Stimulated activated CD4-positive, alpha-beta T cell treated with anti-CD3 and anti-CD28 coated beads, Interleukin-12 subunit alpha, Interleukin-12 subunit beta, amount 100 ng/mL, for 24 hours (primary cell): ENCODE measurements around the gene PHPT1.

Experiments
- DNase-seq, 2 experiments: peaks; one replicate each; pipeline ENCODE4 v3.0.0-alpha.2; 2020; ENCODE audit warnings: low read depth in 2 of 2

Gene PHPT1

GRCh38 chr9:136847826-136848392 lies 1.3 kb upstream of the PHPT1 start:
- DNase-seq, result peak; percentile 46 to 87

GRCh38 chr9:136848393-136849037 lies 694 bp upstream of the PHPT1 start:
- no peak for DNase-seq

- DNase-seq, result no peak
These were observed 1.0 kb downstream of the PHPT1 start for GRCh38 chr9:136849960-136850865.

- no peak for DNase-seq
These were observed 1.9 kb downstream of the PHPT1 start for GRCh38 chr9:136850866-136851775.

- no peak for DNase-seq
These were observed 2.9 kb downstream of the PHPT1 start, which contains the start of gene MAMDC4 for GRCh38 chr9:136851941-136852663. Gene MAMDC4, plus strand, starts transcription at chr9:136852346. Its CDS starts 71 bp downstream, at chr9:136852417.

DNA sequence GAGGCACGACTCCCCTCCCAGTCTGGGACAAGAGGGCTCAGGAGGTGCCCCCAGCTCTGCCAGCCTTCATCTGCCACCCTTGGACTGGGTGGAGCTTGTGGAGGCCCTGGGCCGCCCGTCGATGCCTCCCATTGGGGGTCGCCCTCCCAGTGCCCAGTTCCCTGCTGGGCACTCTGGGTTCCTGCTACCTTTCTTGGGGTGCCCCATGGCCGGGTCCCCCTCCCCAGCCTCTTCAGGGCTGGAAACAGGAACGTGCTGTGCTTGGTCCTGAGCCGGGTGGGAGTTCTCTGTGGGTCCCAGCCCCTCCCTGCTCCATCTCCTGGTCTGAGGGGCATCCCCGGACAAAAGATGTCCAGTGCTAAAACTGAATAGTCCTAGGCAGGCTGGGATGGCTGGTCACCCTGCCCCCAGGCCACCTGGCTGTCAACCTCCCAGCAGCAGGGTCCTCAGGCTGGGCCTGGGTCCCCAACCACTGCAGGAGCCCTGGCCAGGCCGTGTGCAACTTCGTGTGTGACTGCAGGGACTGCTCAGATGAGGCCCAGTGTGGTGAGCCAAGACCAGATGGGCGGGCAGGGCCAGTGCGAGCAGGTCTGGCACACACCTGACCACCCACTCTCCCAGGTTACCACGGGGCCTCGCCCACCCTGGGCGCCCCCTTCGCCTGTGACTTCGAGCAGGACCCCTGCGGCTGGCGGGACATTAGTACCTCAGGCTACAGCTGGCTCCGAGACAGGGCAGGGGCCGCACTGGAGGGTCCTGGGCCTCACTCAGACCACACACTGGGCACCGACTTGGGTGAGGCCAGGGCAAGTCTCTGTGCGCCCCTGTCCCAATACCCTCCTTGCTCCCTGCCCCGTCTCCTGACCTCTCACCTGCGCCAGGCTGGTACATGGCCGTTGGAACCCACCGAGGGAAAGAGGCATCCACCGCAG lies 3.7 kb downstream of the PHPT1 start:
- DNase-seq, result no peak

DNA sequence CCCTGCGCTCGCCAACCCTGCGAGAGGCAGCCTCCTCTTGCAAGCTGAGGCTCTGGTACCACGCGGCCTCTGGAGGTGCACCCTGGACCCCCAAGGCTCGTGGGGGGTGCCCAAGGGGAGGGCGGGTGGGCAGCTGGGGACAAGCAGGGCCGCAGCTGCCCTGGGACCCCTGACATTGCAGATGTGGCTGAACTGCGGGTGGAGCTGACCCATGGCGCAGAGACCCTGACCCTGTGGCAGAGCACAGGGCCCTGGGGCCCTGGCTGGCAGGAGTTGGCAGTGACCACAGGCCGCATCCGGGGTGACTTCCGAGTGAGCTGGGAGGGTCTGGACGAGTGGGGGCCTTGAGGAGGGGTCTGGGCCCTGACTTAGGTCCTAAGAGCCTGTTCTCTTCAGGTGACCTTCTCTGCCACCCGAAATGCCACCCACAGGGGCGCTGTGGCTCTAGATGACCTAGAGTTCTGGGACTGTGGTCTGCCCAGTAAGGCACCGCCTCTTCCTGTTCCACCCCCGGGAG lies 4.4 kb downstream of the PHPT1 start:
- DNase-seq, result no peak

GRCh38 chr9:136854113-136854841 lies 5.1 kb downstream of the PHPT1 start:
- no peak for DNase-seq

- DNase-seq, result no peak
These were observed 5.7 kb downstream of the PHPT1 start for GRCh38 chr9:136854842-136855460.

DNA sequence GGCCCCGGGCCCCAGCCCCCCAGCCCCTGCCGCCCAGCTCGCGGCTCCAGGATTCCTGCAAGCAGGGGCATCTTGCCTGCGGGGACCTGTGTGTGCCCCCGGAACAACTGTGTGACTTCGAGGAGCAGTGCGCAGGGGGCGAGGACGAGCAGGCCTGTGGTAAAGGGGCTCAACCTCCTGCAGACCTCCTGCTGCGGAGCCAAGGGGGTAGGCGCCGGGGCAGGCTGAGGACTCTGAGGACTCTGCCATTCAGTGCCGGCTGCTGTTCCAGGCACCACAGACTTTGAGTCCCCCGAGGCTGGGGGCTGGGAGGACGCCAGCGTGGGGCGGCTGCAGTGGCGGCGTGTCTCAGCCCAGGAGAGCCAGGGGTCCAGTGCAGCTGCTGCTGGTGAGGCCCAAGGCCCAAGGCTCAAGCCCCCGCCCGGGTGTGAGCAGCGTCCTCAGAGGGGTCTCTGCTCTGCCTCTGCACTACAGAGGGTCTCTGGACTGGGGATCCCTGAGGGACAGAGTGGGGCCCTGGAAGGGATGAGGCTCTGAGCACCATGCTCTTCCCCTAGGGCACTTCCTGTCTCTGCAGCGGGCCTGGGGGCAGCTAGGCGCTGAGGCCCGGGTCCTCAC lies 6.4 kb downstream of the PHPT1 start:
- no peak for DNase-seq

DNA sequence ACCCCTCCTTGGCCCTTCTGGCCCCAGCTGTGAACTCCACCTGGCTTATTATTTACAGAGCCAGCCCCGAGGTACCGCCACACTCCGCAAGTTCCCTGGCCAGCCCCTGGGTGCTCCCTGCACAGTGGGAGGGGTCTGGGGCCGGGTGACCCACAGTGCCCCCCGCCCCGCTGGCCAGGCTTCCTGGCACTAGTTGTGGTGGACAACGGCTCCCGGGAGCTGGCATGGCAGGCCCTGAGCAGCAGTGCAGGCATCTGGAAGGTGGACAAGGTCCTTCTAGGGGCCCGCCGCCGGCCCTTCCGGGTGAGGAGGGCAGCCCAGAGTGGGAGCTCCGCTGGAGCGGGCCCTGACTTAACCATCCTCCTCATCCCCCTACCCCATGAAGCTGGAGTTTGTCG lies 6.9 kb downstream of the PHPT1 start:
- DNase-seq, result no peak

GRCh38 chr9:136856541-136857141 lies 7.4 kb downstream of the PHPT1 start:
- DNase-seq, result no peak

- no peak for DNase-seq
These were observed 8.0 kb downstream of the PHPT1 start for GRCh38 chr9:136857166-136857565.

DNA sequence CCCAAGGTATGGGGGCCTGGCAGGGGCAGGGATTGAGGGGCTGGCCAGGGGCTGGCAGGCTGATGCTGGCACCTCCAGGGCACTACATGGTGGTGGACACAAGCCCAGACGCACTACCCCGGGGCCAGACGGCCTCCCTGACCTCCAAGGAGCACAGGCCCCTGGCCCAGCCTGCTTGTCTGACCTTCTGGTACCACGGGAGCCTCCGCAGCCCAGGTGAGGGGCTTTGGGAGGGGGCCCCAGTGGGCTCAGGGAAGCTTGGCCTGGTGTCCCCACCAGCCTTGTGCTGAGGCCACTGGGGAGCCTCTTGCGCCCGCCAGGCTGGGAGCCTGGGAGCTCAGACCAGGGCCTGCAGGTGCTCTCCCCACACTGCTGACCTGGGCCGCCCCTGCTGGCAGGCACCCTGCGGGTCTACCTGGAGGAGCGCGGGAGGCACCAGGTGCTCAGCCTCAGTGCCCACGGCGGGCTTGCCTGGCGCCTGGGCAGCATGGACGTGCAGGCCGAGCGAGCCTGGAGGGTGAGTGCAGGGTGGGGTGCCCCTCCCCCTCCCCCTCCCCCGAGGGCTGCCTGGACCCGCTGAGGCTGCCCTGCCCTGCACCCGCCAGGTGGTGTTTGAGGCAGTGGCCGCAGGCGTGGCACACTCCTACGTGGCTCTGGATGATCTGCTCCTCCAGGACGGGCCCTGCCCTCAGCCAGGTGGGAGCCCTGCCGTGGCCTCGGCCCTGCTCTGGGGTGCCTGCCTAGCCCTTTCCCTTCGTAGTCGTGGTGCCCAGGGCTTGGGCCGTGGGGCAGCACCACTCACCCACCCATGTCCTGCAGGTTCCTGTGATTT lies 8.6 kb downstream of the PHPT1 start:
- DNase-seq, result no peak

DNA sequence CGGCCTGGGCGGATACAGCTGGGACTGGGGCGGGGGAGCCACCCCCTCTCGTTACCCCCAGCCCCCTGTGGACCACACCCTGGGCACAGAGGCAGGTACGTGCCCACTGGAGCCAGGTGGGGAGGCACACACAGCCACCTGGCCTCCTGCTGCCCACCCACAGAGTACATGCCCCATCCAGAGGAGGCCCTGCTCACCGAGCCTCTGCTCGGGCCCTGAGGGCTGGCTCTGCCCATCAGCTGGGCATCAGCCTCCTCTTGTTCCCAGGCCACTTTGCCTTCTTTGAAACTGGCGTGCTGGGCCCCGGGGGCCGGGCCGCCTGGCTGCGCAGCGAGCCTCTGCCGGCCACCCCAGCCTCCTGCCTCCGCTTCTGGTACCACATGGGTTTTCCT lies 9.2 kb downstream of the PHPT1 start:
- DNase-seq, result no peak

DNA sequence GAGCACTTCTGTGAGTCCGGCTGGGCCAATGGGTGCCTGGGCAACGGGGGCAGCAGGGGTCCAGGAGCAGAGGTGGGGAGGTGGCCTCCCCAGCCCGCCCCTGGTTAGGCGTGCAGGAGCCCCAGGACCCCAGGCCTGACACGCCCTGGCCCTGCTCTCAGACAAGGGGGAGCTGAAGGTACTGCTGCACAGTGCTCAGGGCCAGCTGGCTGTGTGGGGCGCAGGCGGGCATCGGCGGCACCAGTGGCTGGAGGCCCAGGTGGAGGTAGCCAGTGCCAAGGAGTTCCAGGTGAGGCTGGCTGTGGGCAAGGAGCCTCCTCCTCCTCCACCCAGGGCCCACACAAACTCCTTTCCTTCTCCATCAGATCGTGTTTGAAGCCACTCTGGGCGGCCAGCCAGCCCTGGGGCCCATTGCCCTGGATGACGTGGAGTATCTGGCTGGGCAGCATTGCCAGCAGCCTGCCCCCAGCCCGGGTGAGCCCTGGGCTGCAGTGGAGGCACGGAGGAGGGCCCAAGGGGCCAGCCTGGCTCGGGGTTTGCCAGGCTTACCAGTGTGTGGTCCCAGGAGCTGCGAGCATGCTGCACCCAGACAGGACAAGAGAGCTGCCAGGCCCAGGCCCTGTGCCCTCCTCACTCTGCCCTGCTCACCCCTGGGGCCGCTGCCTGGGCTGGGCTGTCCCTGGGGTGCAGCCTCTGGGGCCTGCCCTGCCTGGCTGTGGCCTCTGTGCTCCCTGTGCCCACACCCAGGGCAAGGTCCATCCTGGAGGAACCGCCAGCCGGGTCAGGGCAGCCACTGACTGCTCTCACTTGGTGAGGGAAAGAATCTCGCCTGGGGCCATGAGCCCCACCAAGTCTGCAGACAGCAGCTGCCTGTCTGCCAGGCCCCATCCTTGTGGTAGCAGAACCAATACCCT lies 9.9 kb downstream of the PHPT1 start:
- no peak for DNase-seq
